ENCODE results near the gene TMEM108. TPM values are rescaled to one million over a fixed set of nuclear protein-coding genes. Genes with fewer than 3 reads are reported as not detected.

The TMEM108 gene
- polyA plus RNA-seq, 3 donors = not detected

DNA sequence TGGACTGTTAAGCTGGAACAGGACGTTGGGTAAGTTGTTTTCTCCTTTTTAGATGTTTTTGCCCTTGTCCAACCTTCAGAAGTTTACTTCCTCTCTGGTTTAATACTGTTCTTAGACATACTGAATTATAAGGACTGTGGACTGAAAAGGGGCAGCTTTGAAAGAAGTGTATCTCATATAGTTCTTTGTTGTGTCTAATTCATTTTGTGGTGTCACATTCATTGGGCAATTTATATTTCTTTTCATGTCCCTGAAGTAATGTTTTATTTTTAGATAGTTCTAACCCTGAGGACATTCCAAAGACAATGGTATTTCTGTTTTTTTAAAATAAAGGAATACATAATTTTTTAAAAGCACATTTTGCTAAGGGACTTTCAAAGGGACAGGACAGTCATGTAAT is 45.2 kb downstream of the TMEM108 start:
- DNase-seq = no peak
- intact Hi-C loops (cut with micrococcal nuclease) = no loop called here
- Mint-ChIP-seq H3K36me3 (no peaks in the 10 kb centered on the region), H3K27ac (no peak overlapping the region), H3K4me1 (no peaks in the 10 kb centered on the region), H3K4me3 (no peak overlapping the region), H3K27me3 (ENCODE audit: low read depth in 3 of 3) (peaks cover 0 to 1% (median 0%) of the 10 kb centered on the region in 3 donors), H3K9me3 (peaks cover 0 to 2% (median 0%) of the 10 kb centered on the region in 7 donors)
- Histone ChIP-seq H2AFZ (ENCODE audit: insufficient read depth, low read depth, low read length, poor library complexity, severe bottlenecking) (no peak overlapping the region), H3K9me3 (replicated peaks in 1 of 2; ENCODE audit: control insufficient read depth in 1 of 2, insufficient read depth in 1 of 2, low read length in 2 of 2) (no peaks in the 10 kb centered on the region), H3K27ac (ENCODE audit: low read depth in 1 of 2, low read length in 2 of 2) (no peak overlapping the region), H3K4me3 (replicated peaks in 1 of 3; ENCODE audit: low read depth in 2 of 3, low read length in 3 of 3) (no peak overlapping the region), H3K4me1 (ENCODE audit: control insufficient read depth in 1 of 2, insufficient read depth in 2 of 2, low read length in 2 of 2) (no peaks in the 10 kb centered on the region), H3K9ac (ENCODE audit: insufficient read depth, low read length, poor library complexity, severe bottlenecking) (no peak overlapping the region), H3K4me2 (replicated peaks; ENCODE audit: extremely low read depth, low read length, poor library complexity, severe bottlenecking) (no peak overlapping the region), H4K20me1 (ENCODE audit: insufficient read depth, low read length) (no peaks in the 10 kb centered on the region), H3K27me3 (ENCODE audit: control insufficient read depth in 2 of 2, insufficient read depth in 2 of 2, low read length in 2 of 2) (no peaks in the 10 kb centered on the region), H3K36me3 (replicated peaks in 1 of 2; ENCODE audit: control insufficient read depth in 1 of 2, insufficient read depth in 2 of 2, low read length in 2 of 2) (no peaks in the 10 kb centered on the region), H3K79me2 (ENCODE audit: insufficient read depth, low read length) (no peaks in the 10 kb centered on the region)
- TF ChIP-seq, protein P1, sequence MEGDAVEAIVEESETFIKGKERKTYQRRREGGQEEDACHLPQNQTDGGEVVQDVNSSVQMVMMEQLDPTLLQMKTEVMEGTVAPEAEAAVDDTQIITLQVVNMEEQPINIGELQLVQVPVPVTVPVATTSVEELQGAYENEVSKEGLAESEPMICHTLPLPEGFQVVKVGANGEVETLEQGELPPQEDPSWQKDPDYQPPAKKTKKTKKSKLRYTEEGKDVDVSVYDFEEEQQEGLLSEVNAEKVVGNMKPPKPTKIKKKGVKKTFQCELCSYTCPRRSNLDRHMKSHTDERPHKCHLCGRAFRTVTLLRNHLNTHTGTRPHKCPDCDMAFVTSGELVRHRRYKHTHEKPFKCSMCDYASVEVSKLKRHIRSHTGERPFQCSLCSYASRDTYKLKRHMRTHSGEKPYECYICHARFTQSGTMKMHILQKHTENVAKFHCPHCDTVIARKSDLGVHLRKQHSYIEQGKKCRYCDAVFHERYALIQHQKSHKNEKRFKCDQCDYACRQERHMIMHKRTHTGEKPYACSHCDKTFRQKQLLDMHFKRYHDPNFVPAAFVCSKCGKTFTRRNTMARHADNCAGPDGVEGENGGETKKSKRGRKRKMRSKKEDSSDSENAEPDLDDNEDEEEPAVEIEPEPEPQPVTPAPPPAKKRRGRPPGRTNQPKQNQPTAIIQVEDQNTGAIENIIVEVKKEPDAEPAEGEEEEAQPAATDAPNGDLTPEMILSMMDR (IDR thresholded peaks at IDR 0.05) = no peak
- no CpG with 5 or more reads among the region's 1 CpG for WGBS (ENCODE audit: insufficient coverage)

DNA sequence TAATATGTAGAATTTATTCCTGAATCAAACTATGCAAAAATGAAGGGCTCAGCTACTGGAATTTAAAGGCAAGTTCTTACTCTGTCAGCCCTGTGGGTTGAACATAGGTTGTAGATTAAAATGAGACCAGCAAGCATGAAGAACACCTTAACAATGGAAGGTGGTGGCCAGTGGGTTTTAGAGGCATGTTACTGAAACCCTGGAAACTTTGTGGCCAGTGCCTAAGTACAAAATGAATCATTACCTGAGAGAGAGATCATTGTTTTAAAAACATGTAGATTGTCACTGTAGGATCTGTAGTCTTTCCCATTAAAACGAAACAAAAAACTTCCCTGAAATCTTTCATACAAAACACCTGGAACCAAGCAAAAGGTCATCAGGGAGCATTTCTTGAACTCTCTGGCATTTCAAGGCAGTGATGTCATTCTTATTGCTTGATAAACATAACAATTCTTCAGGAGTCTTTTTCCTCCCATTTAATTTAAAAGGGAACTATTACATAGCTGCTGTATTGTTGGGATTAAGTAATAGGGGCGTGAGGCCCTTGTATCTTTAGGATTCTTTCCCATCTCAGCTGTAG is 51.8 kb downstream of the TMEM108 start:
- no peaks in the 10 kb centered on the region for H3K79me2 ChIP-seq (ENCODE audit: insufficient read depth, low read length)
- Mint-ChIP-seq H3K4me1 (no peaks in the 10 kb centered on the region), H3K27ac (no peak overlapping the region), H3K27me3 (ENCODE audit: low read depth in 3 of 3) (peaks cover 0 to 4% (median 0%) of the 10 kb centered on the region in 3 donors), H3K36me3 (no peaks in the 10 kb centered on the region), H3K9me3 (peaks cover 0 to 3% (median 0%) of the 10 kb centered on the region in 7 donors), H3K4me3 (no peak overlapping the region)
- no peak overlapping the region for H3K4me3 ChIP-seq (replicated peaks in 1 of 3; ENCODE audit: low read depth in 2 of 3, low read length in 3 of 3)
- no peaks in the 10 kb centered on the region for H3K27me3 ChIP-seq (ENCODE audit: control insufficient read depth in 2 of 2, insufficient read depth in 2 of 2, low read length in 2 of 2)
- H3K9ac ChIP-seq (ENCODE audit: insufficient read depth, low read length, poor library complexity, severe bottlenecking) = no peak overlapping the region
- intact Hi-C loops (cut with micrococcal nuclease) = no loop called here
- no peak overlapping the region for H3K27ac ChIP-seq (ENCODE audit: low read depth in 1 of 2, low read length in 2 of 2)
- no CpG with 5 or more reads among the region's 2 CpGs for WGBS (ENCODE audit: insufficient coverage)
- no peaks in the 10 kb centered on the region for H3K9me3 ChIP-seq (replicated peaks in 1 of 2; ENCODE audit: control insufficient read depth in 1 of 2, insufficient read depth in 1 of 2, low read length in 2 of 2)
- no peaks in the 10 kb centered on the region for H3K4me1 ChIP-seq (ENCODE audit: control insufficient read depth in 1 of 2, insufficient read depth in 2 of 2, low read length in 2 of 2)
- no peaks in the 10 kb centered on the region for H3K36me3 ChIP-seq (replicated peaks in 1 of 2; ENCODE audit: control insufficient read depth in 1 of 2, insufficient read depth in 2 of 2, low read length in 2 of 2)
- DNase-seq = no peak
- H2AFZ ChIP-seq (ENCODE audit: insufficient read depth, low read depth, low read length, poor library complexity, severe bottlenecking) = no peak overlapping the region
- TF ChIP-seq, protein P1 (IDR thresholded peaks at IDR 0.05) = no peak
- no peaks in the 10 kb centered on the region for H4K20me1 ChIP-seq (ENCODE audit: insufficient read depth, low read length)
- H3K4me2 ChIP-seq (replicated peaks; ENCODE audit: extremely low read depth, low read length, poor library complexity, severe bottlenecking) = no peak overlapping the region

Measured in CD14-positive monocyte (primary cell).